Fibroblast of gingiva (primary cell): Measurements from ENCODE around the gene SYCE1L.
"Not testable (repeated sequence)": the region's sequence is repeated elsewhere in the genome, so short reads cannot be mapped to it uniquely, and the experiment has no call there.

ENCODE experiments used
- DNase-seq: peaks from one replicate; pipeline ENCODE4 v3.0.0-alpha.2; 2011; ENCODE audit warnings: low read depth

SYCE1L gene

GRCh38 chr16:77199211-77199610 is at the start of gene SYCE1L:
TSS of gene SYCE1L (plus strand) at chr16:77199408. CDS start at chr16:77199452, 44 bp downstream.
- no peak for DNase-seq

GRCh38 chr16:77157346-77158058 is 41.7 kb upstream of the SYCE1L start:
- DNase-seq, result no peak

GRCh38 chr16:77158293-77158692 is 40.9 kb upstream of the SYCE1L start:
- DNase-seq, result no peak

- no peak for DNase-seq
Measured at GRCh38 chr16:77165006-77165405, 34.2 kb upstream of the SYCE1L start.

GRCh38 chr16:77165536-77166236 is 33.5 kb upstream of the SYCE1L start:
- not testable (repeated sequence) for DNase-seq

GRCh38 chr16:77166726-77167125 is 32.5 kb upstream of the SYCE1L start:
- DNase-seq, result no peak

- no peak for DNase-seq
Measured at GRCh38 chr16:77168901-77169300, 30.3 kb upstream of the SYCE1L start.

- DNase-seq, result no peak
Measured at GRCh38 chr16:77169650-77170236, 29.5 kb upstream of the SYCE1L start.

- no peak for DNase-seq
Measured at GRCh38 chr16:77170805-77171204, 28.4 kb upstream of the SYCE1L start.

GRCh38 chr16:77171745-77172635 is 27.2 kb upstream of the SYCE1L start:
- peak; percentile 43 for DNase-seq

- no peak for DNase-seq
Measured at GRCh38 chr16:77172951-77173350, 26.3 kb upstream of the SYCE1L start.

GRCh38 chr16:77183137-77183536 is 16.1 kb upstream of the SYCE1L start:
- no peak for DNase-seq

GRCh38 chr16:77186298-77186697 is 12.9 kb upstream of the SYCE1L start:
- not testable (repeated sequence) for DNase-seq

GRCh38 chr16:77190190-77190477 is 9.1 kb upstream of the SYCE1L start:
- DNase-seq, result no peak

- DNase-seq, result peak; percentile 99
Measured at GRCh38 chr16:77190478-77191258, 8.5 kb upstream of the SYCE1L start, which contains the start of gene MON1B. TSS of gene MON1B (plus strand) at chr16:77191190. CDS start at chr16:77191486, 296 bp downstream.

GRCh38 chr16:77191259-77191969 is 7.8 kb upstream of the SYCE1L start:
- DNase-seq, result no peak

GRCh38 chr16:77193377-77193776 is 5.8 kb upstream of the SYCE1L start:
- DNase-seq, result no peak

GRCh38 chr16:77194295-77195231 is 4.6 kb upstream of the SYCE1L start:
- DNase-seq, result no peak

- DNase-seq, result no peak
Measured at GRCh38 chr16:77195411-77195810, 3.8 kb upstream of the SYCE1L start.

- DNase-seq, result no peak
Measured at GRCh38 chr16:77197747-77198146, 1.5 kb upstream of the SYCE1L start.
